HG02973 (cell line): ENCODE data around the gene CAMTA1.
"Not testable (repeated sequence)": the region's sequence is repeated elsewhere in the genome, so short reads cannot be mapped to it uniquely, and the experiment has no call there.

ENCODE experiments used
- ATAC-seq: cut with Tn5 transposase; IDR thresholded peaks from one replicate; pipeline ENCODE4 v1.9.1; 2021; ENCODE audit warnings: moderate library complexity; ENCODE audit not compliant: unreplicated experiment

The CAMTA1 gene

DNA sequence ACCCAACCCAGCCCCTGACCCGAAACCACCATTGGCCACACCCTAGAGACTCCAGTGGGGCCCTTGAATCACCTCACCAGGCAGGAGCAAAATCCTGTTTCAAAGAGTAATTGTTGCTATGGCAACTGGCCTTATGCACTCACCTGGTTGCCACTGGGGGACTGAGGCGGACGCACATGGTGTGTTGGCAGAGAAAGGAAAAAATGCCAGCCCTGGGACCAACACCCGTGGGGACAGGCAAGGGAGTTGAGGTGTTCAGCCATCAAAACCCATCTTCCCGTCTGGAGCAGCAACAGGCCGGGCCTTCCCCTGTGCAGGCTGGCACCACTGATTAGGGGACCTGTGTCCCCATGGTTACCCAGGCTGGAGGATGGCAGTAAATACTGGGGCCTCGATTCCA lies 590.1 kb downstream of the CAMTA1 start:
- ATAC-seq: no peak

GRCh38 chr1:7375781-7376660 lies 590.8 kb downstream of the CAMTA1 start:
- no peak for ATAC-seq

GRCh38 chr1:7376676-7377075 lies 591.4 kb downstream of the CAMTA1 start:
- no peak for ATAC-seq

GRCh38 chr1:7378346-7379130 lies 593.3 kb downstream of the CAMTA1 start:
- ATAC-seq: no peak

DNA sequence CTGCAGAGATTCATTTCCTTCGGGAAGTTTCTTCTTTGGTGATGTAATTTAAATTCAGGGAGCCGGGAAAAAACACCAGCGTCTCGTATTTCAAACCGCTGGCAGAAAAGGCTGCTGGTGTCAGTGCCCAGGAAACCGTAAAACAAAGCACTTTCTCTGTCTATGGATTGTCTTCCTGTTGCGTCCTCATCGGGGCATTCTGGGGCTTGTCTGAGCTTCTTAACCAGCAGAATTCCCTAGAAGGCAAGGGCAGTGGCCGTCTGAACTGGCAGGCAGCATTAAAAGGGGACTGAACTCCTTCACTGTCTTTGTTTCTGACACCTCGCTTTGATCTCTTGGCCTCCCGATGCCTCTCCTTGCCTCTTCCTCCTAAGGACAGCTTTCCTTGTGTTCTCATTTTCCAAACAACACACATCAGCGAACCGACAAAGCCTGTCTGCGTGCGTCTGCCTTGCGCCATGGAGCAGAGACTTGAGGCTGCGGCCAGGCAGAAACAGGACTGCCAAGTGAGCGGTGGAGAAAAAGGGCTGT lies 594.3 kb downstream of the CAMTA1 start:
- no peak for ATAC-seq

DNA sequence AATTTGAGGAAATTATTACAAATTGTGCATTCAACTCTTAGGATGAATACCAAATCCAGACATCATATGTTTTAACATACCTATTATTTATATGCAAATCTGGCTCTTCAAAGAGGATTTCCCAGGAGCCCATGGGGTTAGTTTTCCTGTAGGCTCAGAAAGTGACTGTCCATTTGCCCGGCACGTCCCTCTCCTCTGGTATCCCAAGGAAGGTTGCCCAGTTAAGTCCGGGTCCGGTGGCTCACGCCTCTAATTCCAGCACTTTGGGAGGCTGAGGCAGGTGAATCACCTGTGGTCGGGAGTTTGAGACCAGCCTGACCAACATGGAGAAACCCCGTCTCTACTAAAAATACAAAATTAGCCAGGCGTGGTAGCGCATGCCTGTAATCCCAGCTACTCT lies 594.8 kb downstream of the CAMTA1 start:
- ATAC-seq: not testable (repeated sequence)

GRCh38 chr1:7380712-7381111 lies 595.5 kb downstream of the CAMTA1 start:
- ATAC-seq: no peak

GRCh38 chr1:7381729-7382128 lies 596.5 kb downstream of the CAMTA1 start:
- not testable (repeated sequence) for ATAC-seq

GRCh38 chr1:7382971-7383370 lies 597.7 kb downstream of the CAMTA1 start:
- ATAC-seq: no peak

- no peak for ATAC-seq
These were observed 598.6 kb downstream of the CAMTA1 start for GRCh38 chr1:7383671-7384520.

DNA sequence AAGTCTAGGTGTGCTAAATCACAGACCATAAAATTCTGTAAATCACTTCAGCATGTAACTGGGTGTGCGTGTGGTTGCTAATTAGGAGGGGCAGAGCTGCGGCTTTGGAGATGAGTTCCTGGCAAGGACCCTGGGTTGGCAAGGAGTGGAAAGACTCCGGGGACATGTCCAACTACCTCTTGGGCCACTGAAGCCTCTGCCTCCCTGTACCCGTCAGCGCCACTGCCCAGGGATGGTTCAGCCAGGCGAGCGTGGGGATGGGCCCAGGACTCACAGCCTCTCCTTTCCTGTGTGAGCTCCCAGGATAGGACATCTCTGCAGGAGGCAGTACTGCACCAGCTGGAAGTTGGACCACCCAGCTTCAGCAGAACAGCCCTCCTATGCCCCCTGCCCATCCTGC lies 599.4 kb downstream of the CAMTA1 start:
- no peak for ATAC-seq

DNA sequence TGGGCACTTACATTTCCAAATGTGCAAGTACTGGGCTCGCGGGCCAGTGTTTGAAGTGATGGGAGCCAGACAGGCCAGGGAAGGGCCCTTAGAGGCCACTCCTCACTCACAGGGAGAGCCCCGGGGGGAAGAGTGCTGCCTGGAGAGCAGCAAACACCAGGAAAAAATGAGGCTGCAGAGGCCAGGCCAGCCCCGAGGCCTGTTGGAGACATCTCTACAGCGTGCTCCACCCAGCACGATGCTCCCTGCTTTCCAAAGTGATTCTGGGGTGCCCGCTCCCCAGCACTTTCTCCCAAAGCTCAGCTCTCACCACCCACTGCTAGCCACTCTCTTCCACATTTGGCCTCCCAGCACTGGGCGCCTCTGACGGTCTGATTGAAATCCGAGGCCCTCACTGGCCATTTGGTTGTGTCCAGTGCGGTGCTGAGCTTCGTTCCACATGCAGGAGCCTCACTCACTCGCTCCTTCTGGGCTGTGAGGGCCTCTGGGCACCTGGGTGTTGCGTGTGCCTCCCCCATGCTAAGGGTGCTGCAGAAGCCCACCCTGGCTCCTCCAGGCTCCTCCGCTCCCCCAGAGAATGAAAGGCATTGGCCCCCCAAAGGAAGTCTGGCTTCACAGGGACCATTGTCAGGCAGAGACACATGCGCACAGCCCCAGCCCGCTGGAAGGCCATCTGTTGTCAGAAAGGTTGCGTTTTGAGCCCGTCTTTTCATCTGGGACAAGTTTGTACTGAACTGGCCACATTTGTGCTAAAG lies 600.4 kb downstream of the CAMTA1 start:
- ATAC-seq: no peak

GRCh38 chr1:7386226-7387052 lies 601.2 kb downstream of the CAMTA1 start:
- no peak for ATAC-seq

- ATAC-seq: no peak
These were observed 602.0 kb downstream of the CAMTA1 start for GRCh38 chr1:7387053-7387927.

DNA sequence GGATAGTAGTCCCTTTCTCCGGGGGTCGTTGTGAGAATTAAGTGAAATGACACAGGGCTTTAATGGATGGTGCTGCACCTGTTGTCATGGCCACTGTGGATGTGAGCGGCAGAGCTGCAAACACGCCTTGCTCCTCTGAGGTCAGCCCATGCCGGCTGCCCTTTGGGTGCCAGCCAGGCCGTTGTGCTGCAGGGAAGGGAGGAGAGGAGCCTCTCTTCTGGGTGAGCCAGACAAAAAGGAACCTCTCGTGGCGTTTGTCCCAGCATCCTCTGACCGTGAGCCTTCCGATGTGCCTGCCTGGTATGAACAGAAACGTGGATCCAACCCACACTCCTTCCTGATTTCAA lies 602.9 kb downstream of the CAMTA1 start:
- no peak for ATAC-seq

- no peak for ATAC-seq
These were observed 603.4 kb downstream of the CAMTA1 start for GRCh38 chr1:7388488-7389185.

DNA sequence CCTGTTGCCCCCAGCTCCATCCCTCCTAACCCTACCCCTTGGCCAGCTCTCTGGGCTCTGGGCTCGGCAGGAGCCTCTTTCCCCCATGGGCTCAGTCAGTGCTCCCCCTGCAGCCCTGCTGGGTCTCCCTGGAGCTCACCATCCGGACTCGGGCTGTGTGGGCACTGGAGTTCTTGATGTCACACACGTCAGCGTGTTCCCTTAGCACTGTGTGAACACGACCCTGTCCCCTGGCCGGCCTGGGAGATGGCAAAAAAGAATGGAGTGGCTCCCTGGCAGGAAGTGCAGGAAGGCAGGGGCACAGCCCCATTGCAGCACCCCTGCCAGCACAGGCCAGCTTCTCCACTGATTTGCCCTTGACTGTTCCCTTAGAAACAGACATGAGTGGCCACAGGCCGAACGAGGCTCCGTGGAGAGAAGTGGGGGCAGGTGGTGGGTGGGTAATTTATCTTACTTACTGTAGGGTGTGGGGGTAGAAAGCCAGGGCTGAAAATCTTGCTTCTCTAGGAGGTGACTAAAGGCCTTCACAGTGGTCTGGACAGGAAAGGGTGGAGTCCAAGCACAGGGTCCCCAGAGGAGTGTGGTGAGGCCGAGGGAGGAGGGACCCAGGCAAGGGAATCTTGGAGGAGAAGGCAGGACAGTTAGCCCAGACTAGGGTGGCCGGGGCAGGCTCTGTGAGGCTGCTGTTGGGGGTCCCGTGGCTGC lies 604.1 kb downstream of the CAMTA1 start:
- ATAC-seq: no peak
